ENCODE data around the gene SERF1B.
"Not testable (repeated sequence)": the region's sequence is repeated elsewhere in the genome, so short reads cannot be mapped to it uniquely, and the experiment has no call there.

SERF1B gene

DNA sequence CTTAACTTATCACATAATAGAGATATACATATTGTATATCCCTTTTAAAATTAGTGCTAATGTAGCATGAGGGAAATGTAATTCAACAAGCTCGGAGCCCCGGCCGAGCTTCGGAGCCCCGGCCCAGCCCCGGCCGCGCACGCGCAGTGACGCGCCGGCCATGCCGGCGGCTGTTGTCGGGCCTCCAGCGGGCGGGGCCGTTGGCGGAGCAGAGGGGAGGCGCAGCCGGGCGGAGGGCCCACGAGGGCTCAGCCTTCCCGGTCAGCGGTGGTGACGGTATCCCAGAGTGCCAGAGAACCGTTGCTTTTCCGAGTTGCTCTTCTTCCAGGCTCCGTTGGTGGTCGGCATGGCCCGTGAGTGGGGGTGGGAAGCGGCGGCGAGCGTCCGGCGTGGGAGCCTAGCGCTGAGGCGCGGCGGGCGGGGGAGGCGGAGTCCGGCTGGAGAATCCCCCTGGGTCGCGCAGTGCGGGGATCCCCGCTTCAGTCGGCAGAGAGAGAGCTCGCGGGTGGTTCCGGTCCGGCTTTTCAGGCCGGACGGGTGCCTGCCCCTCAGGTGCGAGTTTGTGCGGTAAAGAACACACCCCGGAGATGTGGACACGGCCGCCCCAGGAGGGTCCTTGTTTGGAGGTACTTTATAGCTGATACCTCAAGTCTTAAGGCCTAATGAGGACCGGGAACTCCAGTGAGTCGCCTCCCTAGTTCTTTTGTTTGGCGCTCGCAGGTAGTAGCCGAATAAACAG lies at the start of gene SERF1B:
TSS of gene SERF1B (plus strand) at position 146 of the 739 bp plus-strand sequence. CDS start at position 347, 201 bp downstream.
- not testable (repeated sequence) for DNase-seq

GRCh38 chr5:69991713-69992112 lies 33.3 kb upstream of the SERF1B start:
- DNase-seq, result not testable (repeated sequence)

- not testable (repeated sequence) for DNase-seq
Measured at GRCh38 chr5:69995535-69995934, 29.5 kb upstream of the SERF1B start.

DNA sequence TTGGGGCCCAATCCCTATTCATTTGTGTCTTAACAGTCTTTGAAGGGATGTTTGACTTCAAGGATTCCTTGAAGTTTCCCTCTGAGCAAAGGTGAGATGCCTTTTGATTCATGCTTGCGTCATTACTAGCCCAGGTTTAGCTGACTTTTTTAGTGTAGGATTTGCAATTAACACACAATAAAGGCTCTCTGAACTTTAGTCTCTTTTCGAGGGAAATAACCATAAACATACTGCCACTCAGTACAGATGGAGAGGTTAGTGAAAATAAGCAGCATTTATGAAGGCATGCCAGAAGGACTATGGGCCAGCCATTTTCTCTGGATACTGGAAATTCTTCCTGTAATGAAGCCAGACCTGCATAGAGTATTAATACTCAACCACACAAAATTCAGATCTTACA lies 4.4 kb upstream of the SERF1B start:
- DNase-seq, result not testable (repeated sequence)

- not testable (repeated sequence) for DNase-seq
Measured at GRCh38 chr5:70025845-70026145, 744 bp downstream of the SERF1B start.

- not testable (repeated sequence) for DNase-seq
Measured at GRCh38 chr5:70031204-70031603, 6.2 kb downstream of the SERF1B start.

- not testable (repeated sequence) for DNase-seq
Measured at GRCh38 chr5:70041411-70041810, 16.4 kb downstream of the SERF1B start.

DNA sequence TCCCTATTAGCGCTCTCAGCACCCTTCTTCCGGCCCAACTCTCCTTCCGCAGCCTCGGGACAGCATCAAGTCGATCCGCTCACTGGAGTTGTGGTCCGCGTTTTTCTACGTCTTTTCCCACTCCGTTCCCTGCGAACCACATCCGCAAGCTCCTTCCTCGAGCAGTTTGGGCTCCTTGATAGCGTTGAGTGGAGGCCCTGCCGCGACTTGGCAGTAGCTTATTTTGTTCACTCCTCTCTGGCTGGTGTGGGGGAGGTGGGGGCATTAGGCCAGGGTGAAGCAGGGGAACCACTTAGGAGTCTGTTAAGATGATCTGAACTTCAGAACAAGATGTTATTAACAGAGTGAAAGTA lies 24.7 kb downstream of the SERF1B start:
- DNase-seq, result not testable (repeated sequence)

GRCh38 chr5:70056289-70056942 lies 31.4 kb downstream of the SERF1B start:
- not testable (repeated sequence) for DNase-seq

- DNase-seq, result not testable (repeated sequence)
Measured at GRCh38 chr5:70057140-70057539, 32.1 kb downstream of the SERF1B start.

DNA sequence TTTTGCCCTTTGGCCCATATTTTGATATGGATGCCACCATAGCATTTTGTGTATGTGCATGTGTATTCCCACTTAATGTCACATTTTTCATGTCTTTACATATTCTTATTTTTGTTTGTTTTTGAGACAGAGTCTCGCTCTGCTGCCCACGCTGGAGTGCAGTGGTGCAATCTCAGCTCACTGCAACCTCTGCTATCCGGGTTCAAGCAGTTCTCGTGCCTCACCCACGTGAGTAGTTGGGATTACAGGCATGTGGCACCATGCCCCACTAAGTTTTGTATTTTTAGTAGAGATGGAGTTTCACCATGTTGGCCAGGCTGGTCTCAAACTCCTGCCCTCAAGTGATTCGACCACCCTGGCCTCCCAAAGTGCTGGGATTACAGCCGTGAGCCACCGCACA lies 52.6 kb downstream of the SERF1B start:
- DNase-seq, result not testable (repeated sequence)

- not testable (repeated sequence) for DNase-seq
Measured at GRCh38 chr5:70088907-70089464, 63.9 kb downstream of the SERF1B start.

GRCh38 chr5:70091776-70092175 lies 66.7 kb downstream of the SERF1B start:
- not testable (repeated sequence) for DNase-seq
